Ishikawa (cell line): Measurements from ENCODE around the gene GPNMB.

Experiments used
- CEBPB ChIP-seq: IDR thresholded peaks from 2 replicates; pipeline ENCODE4 v1.6.1; 2012
- CREB1 ChIP-seq: IDR thresholded peaks from 2 replicates; pipeline ENCODE4 v1.6.1; 2012; ENCODE audit warnings: low read depth
- EGR1 ChIP-seq: IDR thresholded peaks from 2 replicates; pipeline ENCODE4 v1.6.1; 2012
- EP300 ChIP-seq: IDR thresholded peaks from 2 replicates; pipeline ENCODE4 v1.6.1; 2012; ENCODE audit warnings: borderline replicate concordance
- RAD21 ChIP-seq: IDR thresholded peaks from 2 replicates; pipeline ENCODE4 v1.6.1; 2012; ENCODE audit warnings: low read depth
- TAF1 ChIP-seq: IDR thresholded peaks from 2 replicates; pipeline ENCODE4 v1.6.1; 2012; ENCODE audit warnings: low read depth, mild to moderate bottlenecking
- TCF12 ChIP-seq: IDR thresholded peaks from 2 replicates; pipeline ENCODE4 v1.6.1; 2012; ENCODE audit warnings: low read depth
- TEAD4 ChIP-seq: IDR thresholded peaks from 2 replicates; pipeline ENCODE4 v1.6.1; 2012
- YY1 ChIP-seq: IDR thresholded peaks from 2 replicates; pipeline ENCODE4 v1.6.1; 2012; ENCODE audit warnings: low read depth
- TF ChIP-seq, protein P1 (sequence below): IDR thresholded peaks from 2 replicates; pipeline ENCODE4 v1.6.1; 2012; ENCODE audit warnings: low read depth, mild to moderate bottlenecking
- TF ChIP-seq, protein P2 (sequence below): IDR thresholded peaks from 2 replicates; pipeline ENCODE4 v1.6.1; 2012

DNA sequence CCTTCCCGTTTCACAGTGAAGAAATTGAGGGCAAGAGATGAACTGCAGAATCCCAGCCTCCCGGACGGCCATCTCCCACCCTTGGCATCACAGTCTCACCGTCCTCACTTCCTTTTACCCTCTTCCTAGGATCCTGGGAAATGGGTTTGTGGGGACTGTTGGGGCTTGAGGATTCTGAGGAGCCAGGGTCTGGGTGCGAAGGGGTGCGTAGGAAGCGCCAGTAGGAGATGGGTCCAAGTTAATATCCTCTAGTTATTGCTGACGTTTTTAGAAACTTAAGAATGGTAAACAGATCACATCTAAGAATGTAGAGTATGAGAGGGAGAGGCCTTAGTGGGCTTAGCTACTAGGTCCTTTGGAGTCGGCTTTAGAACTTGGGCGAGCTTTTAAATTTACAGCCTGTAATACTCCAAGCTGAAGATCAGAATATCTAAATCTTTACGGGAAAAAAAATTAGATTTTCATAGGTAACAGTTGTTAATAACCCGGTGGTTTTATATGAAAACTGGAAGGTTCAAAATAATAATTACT is 53.3 kb downstream of the GPNMB start:
- TF ChIP-seq RAD21, result no peak
- no peak for TF ChIP-seq CEBPB
- TF ChIP-seq TAF1, result no peak
- TF ChIP-seq, protein P1, sequence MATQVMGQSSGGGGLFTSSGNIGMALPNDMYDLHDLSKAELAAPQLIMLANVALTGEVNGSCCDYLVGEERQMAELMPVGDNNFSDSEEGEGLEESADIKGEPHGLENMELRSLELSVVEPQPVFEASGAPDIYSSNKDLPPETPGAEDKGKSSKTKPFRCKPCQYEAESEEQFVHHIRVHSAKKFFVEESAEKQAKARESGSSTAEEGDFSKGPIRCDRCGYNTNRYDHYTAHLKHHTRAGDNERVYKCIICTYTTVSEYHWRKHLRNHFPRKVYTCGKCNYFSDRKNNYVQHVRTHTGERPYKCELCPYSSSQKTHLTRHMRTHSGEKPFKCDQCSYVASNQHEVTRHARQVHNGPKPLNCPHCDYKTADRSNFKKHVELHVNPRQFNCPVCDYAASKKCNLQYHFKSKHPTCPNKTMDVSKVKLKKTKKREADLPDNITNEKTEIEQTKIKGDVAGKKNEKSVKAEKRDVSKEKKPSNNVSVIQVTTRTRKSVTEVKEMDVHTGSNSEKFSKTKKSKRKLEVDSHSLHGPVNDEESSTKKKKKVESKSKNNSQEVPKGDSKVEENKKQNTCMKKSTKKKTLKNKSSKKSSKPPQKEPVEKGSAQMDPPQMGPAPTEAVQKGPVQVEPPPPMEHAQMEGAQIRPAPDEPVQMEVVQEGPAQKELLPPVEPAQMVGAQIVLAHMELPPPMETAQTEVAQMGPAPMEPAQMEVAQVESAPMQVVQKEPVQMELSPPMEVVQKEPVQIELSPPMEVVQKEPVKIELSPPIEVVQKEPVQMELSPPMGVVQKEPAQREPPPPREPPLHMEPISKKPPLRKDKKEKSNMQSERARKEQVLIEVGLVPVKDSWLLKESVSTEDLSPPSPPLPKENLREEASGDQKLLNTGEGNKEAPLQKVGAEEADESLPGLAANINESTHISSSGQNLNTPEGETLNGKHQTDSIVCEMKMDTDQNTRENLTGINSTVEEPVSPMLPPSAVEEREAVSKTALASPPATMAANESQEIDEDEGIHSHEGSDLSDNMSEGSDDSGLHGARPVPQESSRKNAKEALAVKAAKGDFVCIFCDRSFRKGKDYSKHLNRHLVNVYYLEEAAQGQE, result no peak
- no peak for TF ChIP-seq CREB1
- TF ChIP-seq, protein P2, sequence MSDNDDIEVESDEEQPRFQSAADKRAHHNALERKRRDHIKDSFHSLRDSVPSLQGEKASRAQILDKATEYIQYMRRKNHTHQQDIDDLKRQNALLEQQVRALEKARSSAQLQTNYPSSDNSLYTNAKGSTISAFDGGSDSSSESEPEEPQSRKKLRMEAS, result no peak
- TF ChIP-seq EP300, result no peak
- TF ChIP-seq TCF12, result no peak
- no peak for TF ChIP-seq YY1
- TF ChIP-seq EGR1, result no peak
- no peak for TF ChIP-seq TEAD4
